Fibroblast of lung (primary cell): ENCODE results near the gene BIRC7. TPM values are rescaled to one million over a fixed set of nuclear protein-coding genes. Genes with fewer than 3 reads are reported as not detected.

Source experiments
- DNase-seq, 2 donors: peaks; one replicate each; pipeline versions ENCODE4 v3.0.0 to v3.0.0-alpha.2; 2010; ENCODE audit warnings: low read depth in 2 of 2
- H2AFZ ChIP-seq: 2 replicates; pipeline ENCODE4 v1.5.1; 2012; ENCODE audit warnings: low read length, control low read depth, inconsistent platforms
- H3K27ac ChIP-seq: 2 replicates; pipeline ENCODE4 v1.5.1; 2011; ENCODE audit warnings: low read length, control low read depth; ENCODE audit not compliant: insufficient read depth
- H3K27me3 ChIP-seq: 2 replicates; pipeline ENCODE4 v1.5.1; 2011; ENCODE audit warnings: mild to moderate bottlenecking, low read length; ENCODE audit not compliant: control insufficient read depth, insufficient read depth
- H3K36me3 ChIP-seq: 2 replicates; pipeline ENCODE4 v1.5.1; 2011; ENCODE audit warnings: low read length; ENCODE audit not compliant: control insufficient read depth, insufficient read depth
- H3K4me1 ChIP-seq: 2 replicates; pipeline ENCODE4 v1.5.1; 2011; ENCODE audit warnings: low read length; ENCODE audit not compliant: control insufficient read depth, insufficient read depth; ENCODE audit errors: extremely low read depth
- H3K4me2 ChIP-seq: 2 replicates; pipeline ENCODE4 v1.5.1; 2011; ENCODE audit warnings: low read length, control low read depth; ENCODE audit not compliant: insufficient read depth; ENCODE audit errors: extremely low read depth
- H3K4me3 ChIP-seq, 4 experiments: fragments of 200-600 bp in 1 of 4; sonication (generic) in 1 of 4; replicated peaks in 1 of 4; 2 replicates each; pipeline ENCODE4 v1.5.1; 2011 to 2016; ENCODE audit warnings: low read length in 4 of 4, low read depth in 3 of 4, mild to moderate bottlenecking in 3 of 4, control low read depth in 2 of 4, inconsistent platforms in 1 of 4, mixed read lengths in 1 of 4; ENCODE audit not compliant: insufficient read depth in 1 of 4; ENCODE audit errors: control extremely low read depth in 1 of 4
- H3K79me2 ChIP-seq: 2 replicates; pipeline ENCODE4 v1.5.1; 2012; ENCODE audit warnings: mild to moderate bottlenecking, low read length, inconsistent platforms; ENCODE audit not compliant: control insufficient read depth, insufficient read depth
- H3K9ac ChIP-seq: 2 replicates; pipeline ENCODE4 v1.5.1; 2011; ENCODE audit warnings: mild to moderate bottlenecking, low read length, control low read depth; ENCODE audit not compliant: insufficient read depth
- H3K9me3 ChIP-seq: 2 replicates; pipeline ENCODE4 v1.5.1; 2012; ENCODE audit warnings: low read depth, low read length; ENCODE audit not compliant: control insufficient read depth, insufficient read depth
- H4K20me1 ChIP-seq: 2 replicates; pipeline ENCODE4 v1.5.1; 2011; ENCODE audit warnings: low read length; ENCODE audit not compliant: control insufficient read depth, insufficient read depth; ENCODE audit errors: extremely low read depth
- EZH2 ChIP-seq: IDR thresholded peaks from 2 replicates; pipeline ENCODE4 v1.5.1; 2012; ENCODE audit warnings: low read length, control low read depth, mild to moderate bottlenecking; ENCODE audit errors: missing control alignments
- polyA plus RNA-seq, 2 donors: library from polyadenylated mRNA; depleted of rRNA in 1 of 2; stranded (reverse) in 1 of 2; unstranded in 1 of 2; fragments of >200 nt; gene quantifications; 2 replicates each; pipeline ENCODE4 v1.2.1, GENCODE V29; 2011 to 2012; ENCODE audit warnings: missing spikeins in 1 of 2
- total RNA-seq: library from RNA; depleted of rRNA; stranded (reverse); fragments of >200 nt; gene quantifications from 2 replicates; pipeline ENCODE4 v1.2.1, GENCODE V29; 2014
- TF ChIP-seq, protein P1 (sequence below), 2 donors: IDR thresholded peaks in 1 of 2; conservative IDR thresholded peaks in 1 of 2; 1 replicate in 1 of 2; 2 replicates in 1 of 2; pipeline ENCODE4 v1.5.1; 2011 to 2012; ENCODE audit warnings: low read length in 2 of 2, control low read depth in 1 of 2, inconsistent platforms in 1 of 2, low read depth in 1 of 2, mild to moderate bottlenecking in 1 of 2

Gene BIRC7
- total and polyA plus RNA-seq, 2 donors (not counting 1 experiment from before 2014, with no cell fraction given) = not detected

GRCh38 chr20:63241272-63241671 lies 5.6 kb downstream of the BIRC7 start:
- DNase-seq = no peak
- Histone ChIP-seq H3K36me3 (no peaks in the 10 kb centered on the region), H3K4me3 (no peak overlapping the region), H3K4me2 (no peak overlapping the region), H4K20me1 (no peaks in the 10 kb centered on the region), H3K9me3 (no peaks in the 10 kb centered on the region), H3K4me1 (no peaks in the 10 kb centered on the region), H3K9ac (no peak overlapping the region), H3K79me2 (no peaks in the 10 kb centered on the region), H3K27ac (no peak overlapping the region), H3K27me3 (no peaks in the 10 kb centered on the region), H2AFZ (no peak overlapping the region)
- TF ChIP-seq EZH2 = no peak
- TF ChIP-seq, protein P1, sequence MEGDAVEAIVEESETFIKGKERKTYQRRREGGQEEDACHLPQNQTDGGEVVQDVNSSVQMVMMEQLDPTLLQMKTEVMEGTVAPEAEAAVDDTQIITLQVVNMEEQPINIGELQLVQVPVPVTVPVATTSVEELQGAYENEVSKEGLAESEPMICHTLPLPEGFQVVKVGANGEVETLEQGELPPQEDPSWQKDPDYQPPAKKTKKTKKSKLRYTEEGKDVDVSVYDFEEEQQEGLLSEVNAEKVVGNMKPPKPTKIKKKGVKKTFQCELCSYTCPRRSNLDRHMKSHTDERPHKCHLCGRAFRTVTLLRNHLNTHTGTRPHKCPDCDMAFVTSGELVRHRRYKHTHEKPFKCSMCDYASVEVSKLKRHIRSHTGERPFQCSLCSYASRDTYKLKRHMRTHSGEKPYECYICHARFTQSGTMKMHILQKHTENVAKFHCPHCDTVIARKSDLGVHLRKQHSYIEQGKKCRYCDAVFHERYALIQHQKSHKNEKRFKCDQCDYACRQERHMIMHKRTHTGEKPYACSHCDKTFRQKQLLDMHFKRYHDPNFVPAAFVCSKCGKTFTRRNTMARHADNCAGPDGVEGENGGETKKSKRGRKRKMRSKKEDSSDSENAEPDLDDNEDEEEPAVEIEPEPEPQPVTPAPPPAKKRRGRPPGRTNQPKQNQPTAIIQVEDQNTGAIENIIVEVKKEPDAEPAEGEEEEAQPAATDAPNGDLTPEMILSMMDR (conservative IDR thresholded peaks at IDR 0.05 in 1 of 2, IDR thresholded peaks at IDR 0.05 in 1 of 2; ENCODE audit: low read depth in 1 of 2, low read length in 2 of 2) = no peak

DNA sequence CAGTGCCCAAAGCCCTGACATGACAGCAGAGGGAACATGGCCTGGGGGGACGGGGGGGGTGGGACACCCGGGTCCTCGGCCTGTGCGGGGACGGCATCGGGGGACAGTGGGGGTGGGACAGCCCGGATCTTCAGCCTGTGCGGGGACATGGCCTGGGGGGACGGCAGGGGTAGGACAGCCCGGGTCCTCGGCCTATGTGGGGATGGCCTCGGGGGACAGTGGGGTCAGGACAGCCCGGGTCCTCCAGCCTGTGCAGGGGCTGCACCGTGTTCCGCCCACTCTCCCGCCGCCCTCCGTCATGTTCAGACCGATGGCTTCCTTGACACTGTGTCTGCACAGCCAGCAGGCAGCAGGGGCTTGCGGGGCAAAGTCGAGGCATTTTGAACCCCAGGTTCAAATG lies 7.0 kb downstream of the BIRC7 start:
- Histone ChIP-seq H3K9me3 (no peaks in the 10 kb centered on the region), H3K4me1 (no peaks in the 10 kb centered on the region), H4K20me1 (no peaks in the 10 kb centered on the region), H3K79me2 (no peaks in the 10 kb centered on the region), H3K27ac (no peak overlapping the region), H3K27me3 (no peaks in the 10 kb centered on the region), H2AFZ (no peak overlapping the region), H3K36me3 (no peaks in the 10 kb centered on the region), H3K9ac (no peak overlapping the region), H3K4me3 (no peak overlapping the region), H3K4me2 (no peak overlapping the region)
- no peak for TF ChIP-seq EZH2
- DNase-seq = no peak

DNA sequence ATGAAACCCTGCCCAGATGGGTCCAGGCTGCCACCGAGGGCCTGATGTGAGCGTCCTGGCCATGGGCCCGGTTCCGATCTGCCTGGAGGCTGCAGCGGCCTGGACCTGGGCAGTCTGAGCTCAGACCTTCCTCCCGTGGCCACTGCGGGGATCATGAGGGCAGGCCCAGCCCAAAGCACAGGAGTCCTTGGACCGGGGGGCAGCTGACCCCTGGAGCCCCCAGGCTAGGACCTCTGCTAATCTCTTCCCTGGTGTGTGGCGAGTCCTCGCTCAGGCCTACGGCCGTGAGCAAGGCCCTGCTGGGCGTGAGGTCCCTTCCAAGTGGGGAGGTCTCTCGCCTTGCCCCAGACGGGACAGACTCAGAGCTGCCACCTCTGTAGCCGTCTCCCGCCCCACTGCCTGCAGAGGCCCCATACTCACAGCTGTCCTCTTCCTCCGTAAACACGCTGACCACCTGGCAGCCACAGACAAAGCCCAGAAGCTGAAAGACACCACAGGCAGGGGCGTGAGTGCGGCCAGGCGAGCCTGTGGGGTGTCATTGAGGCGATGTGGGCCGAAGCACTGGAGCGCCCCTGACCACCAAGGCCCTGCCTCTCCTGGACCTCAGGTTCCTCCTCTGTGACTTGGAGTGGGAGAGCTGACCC lies 8.0 kb downstream of the BIRC7 start:
- no peaks in the 10 kb centered on the region for H3K27me3 ChIP-seq

More for the DNA sequence above, 8.0 kb downstream of the BIRC7 start:
- no peak for DNase-seq
- H3K4me2 ChIP-seq = no peak overlapping the region
- H4K20me1 ChIP-seq = no peaks in the 10 kb centered on the region
- no peaks in the 10 kb centered on the region for H3K79me2 ChIP-seq
- no peak overlapping the region for H2AFZ ChIP-seq
- no peak overlapping the region for H3K27ac ChIP-seq
- H3K9ac ChIP-seq = no peak overlapping the region
- H3K4me1 ChIP-seq = no peaks in the 10 kb centered on the region
- H3K9me3 ChIP-seq = no peaks in the 10 kb centered on the region
- H3K36me3 ChIP-seq = no peaks in the 10 kb centered on the region
- H3K4me3 ChIP-seq = no peak overlapping the region
- TF ChIP-seq, protein P1 (conservative IDR thresholded peaks at IDR 0.05 in 1 of 2, IDR thresholded peaks at IDR 0.05 in 1 of 2; ENCODE audit: low read depth in 1 of 2, low read length in 2 of 2) = no peak
- no peak for TF ChIP-seq EZH2
